GM12878 (cell line): ENCODE results near the gene C6orf15.

Source experiments
- CEBPZ ChIP-seq: fragments of 150-350 bp; IDR thresholded peaks from 2 replicates; pipeline ENCODE4 v1.6.1; 2016; ENCODE audit warnings: low read depth, low read length
- CTCF ChIP-seq, 3 experiments: IDR thresholded peaks in 2 of 3; conservative IDR thresholded peaks in 1 of 3; 2 replicates each; pipeline ENCODE4 v1.5.1; 2011; ENCODE audit warnings: low read depth in 3 of 3, low read length in 3 of 3, mild to moderate bottlenecking in 3 of 3, control low read depth in 2 of 3, moderate library complexity in 2 of 3, inconsistent platforms in 1 of 3, mixed read lengths in 1 of 3; ENCODE audit not compliant: control insufficient read depth in 2 of 3, insufficient read depth in 1 of 3; ENCODE audit errors: extremely low read depth in 1 of 3
- ELK1 ChIP-seq: IDR thresholded peaks from 2 replicates; pipeline ENCODE4 v1.6.1; 2012; ENCODE audit warnings: low read depth, low read length, improper control_type of control experiment
- EP300 ChIP-seq, 2 experiments: fragments of 150-350 bp in 1 of 2; IDR thresholded peaks; 2 replicates each; pipeline ENCODE4 v1.6.1; 2011 to 2012; ENCODE audit warnings: low read depth in 2 of 2, low read length in 2 of 2, borderline replicate concordance in 1 of 2, improper control_type of control experiment in 1 of 2, inconsistent platforms in 1 of 2; ENCODE audit not compliant: control insufficient read depth in 1 of 2
- KDM1A ChIP-seq: fragments of 200-600 bp; sonication (generic); IDR thresholded peaks from 2 replicates; pipeline ENCODE4 v1.6.1; 2016; ENCODE audit warnings: borderline replicate concordance
- SMC3 ChIP-seq: IDR thresholded peaks from 2 replicates; pipeline ENCODE4 v1.6.1; 2011; ENCODE audit warnings: low read length, improper control_type of control experiment, borderline replicate concordance
- SREBF2 ChIP-seq: IDR thresholded peaks from 2 replicates; pipeline ENCODE4 v1.6.1; 2012; ENCODE audit warnings: mild to moderate bottlenecking, low read length
- TCF7 ChIP-seq: IDR thresholded peaks from 2 replicates; pipeline ENCODE4 v1.6.1; 2014; ENCODE audit warnings: antibody characterized with exemption, borderline replicate concordance

- TF ChIP-seq ELK1 (no peak), CTCF (IDR thresholded peaks at IDR 0.05 in 2 of 3, conservative IDR thresholded peaks at IDR 0.05 in 1 of 3; ENCODE audit: control insufficient read depth in 2 of 3, extremely low read depth in 1 of 3, insufficient read depth in 1 of 3, low read depth in 3 of 3, low read length in 3 of 3) (no peak), KDM1A (no peak), EP300 (IDR thresholded peaks at IDR 0.05; ENCODE audit: borderline replicate concordance in 1 of 2, control insufficient read depth in 1 of 2, low read depth in 2 of 2, low read length in 2 of 2) (no peak), SMC3 (no peak), SREBF2 (no peak), CEBPZ (no peak), TCF7 (no peak)
Observed at GRCh38 chr6:31098449-31098938, 13.9 kb downstream of the C6orf15 start.
